GM18520 (cell line): ENCODE measurements around the gene NAT14.
"Not testable (repeated sequence)": the region's sequence is repeated elsewhere in the genome, so short reads cannot be mapped to it uniquely, and the experiment has no call there.

Experiments used
- ATAC-seq: cut with Tn5 transposase; IDR thresholded peaks from one replicate; pipeline ENCODE4 v1.9.1; 2021; ENCODE audit not compliant: unreplicated experiment

NAT14 gene

DNA sequence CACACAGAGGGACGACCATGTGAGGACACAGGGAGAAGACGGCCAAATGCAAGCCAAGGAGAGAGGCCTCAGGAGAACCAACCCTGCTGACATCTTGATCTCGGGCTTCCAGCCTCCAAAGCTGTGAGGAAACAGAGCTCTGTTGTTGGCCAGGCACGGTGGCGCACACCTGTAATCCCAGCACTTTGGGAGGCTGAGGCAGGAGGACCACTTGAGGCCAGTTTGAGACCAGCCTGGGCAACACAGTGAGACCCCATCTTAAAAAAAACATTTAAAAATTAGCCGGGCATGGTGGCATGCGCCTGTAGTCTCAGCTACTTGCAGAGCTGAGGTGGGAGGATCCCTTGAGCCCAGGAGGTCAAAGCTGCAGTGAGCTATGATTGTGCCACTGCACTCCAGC, 49.3 kb downstream of the NAT14 start:
- not testable (repeated sequence) for ATAC-seq

DNA sequence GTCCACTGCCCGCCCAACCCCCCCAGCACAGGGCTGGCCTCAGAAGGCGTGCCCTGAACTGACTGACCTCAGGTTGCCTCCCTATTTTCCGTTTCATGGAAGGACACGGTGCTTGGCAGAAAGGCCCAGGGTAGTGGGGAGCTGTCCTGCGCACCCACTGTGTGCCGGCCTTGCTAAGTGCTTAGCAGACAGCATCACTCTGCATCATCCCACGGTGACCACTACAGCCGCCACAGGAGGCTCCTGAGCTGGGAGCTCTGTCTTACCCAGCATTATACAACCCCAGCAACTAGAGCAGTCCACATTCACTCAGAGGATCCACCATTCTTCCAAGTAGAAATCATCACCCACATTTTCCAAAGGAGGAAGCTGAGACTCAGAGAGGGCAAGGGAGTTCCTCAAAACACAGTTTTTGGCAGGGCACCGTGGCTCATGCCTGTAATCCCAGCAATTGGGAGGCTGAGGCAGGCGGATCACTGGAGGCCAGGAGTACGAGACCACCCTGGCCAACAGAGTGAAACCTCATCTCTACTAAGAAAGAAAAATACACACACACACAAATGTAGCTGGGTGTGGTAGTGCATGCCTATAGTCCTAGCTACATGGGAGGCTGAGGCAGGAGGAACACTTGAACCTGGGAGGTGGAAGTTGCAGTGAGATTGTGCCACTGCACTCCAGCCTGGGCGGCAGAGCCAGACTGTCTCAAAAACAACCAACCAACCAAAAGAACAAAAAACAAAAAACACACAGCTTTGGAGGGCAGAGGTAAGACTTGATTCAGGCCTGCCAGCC, 50.4 kb downstream of the NAT14 start:
- no peak for ATAC-seq

DNA sequence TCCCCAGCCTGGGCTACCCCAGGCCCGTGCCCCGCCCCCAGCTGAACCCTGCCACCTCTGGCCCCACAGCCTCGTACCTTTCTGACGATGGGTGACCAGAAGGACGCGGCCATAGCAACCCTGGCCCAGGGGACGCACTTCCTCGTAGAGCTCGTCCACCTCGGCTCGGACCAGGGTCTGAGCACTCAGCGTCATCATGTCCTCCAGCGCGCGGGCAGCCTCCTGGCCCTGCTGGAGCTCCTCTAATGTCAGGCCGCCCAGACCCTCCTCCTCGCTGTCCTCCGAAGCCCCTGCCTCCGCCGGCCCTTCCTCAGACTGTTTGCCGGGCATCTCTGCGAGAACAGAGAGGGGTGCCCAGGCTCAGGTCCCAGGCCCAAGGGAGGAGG, 51.0 kb downstream of the NAT14 start:
- ATAC-seq = no peak

DNA sequence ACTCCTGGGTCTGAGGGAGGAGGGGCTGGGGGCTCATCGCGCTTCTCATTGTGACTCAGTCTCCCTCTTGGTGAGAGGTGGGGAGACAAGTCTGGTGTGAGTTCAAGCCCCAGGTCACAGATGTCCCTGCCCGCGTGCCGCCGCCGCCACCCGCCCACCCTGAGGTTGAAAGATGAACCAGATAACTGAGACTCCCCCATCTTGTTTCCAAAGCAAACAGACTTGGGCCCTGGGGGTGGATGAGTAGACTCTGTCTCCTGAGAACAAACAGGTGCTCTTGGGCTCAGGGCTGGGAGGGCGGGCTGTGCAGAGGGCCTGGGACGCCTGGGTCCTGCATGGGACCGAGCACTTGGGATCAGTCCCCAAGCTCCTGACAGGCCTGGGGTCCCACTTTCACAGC, 51.4 kb downstream of the NAT14 start:
- ATAC-seq = no peak
